ENCODE data around the gene KCNQ1OT1.

The KCNQ1OT1 gene

GRCh38 chr11:2594267-2594666 is 105.5 kb downstream of the KCNQ1OT1 start:
- no peak for DNase-seq (ENCODE audit: low spot score)

DNA sequence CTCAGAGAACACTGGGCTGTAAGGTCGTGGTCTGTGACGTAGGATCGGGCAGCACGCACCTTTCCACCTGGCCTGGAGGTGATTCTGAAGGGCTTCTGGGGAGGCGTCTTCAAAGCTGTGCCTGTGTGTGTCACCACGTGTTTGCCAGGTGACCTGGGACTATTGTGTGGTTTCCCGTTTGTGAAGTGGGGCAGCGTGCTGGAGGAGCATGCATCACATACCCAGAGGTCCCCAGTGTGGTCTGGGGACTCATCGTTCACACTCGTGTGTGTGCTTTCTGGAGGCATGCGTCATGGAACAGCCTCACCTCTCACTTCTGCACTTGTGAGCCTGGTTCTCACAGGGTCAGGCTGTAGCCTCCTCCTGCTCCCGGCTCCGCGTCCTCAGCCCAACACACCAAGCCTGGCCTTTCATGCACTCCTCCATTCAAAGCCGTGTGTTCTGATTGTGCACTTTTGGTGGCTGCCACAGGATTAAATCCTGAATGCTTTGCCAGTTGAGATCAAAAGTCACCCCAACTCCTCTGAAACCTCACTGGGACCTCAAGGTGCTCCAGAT is 106.3 kb downstream of the KCNQ1OT1 start:
- DNase-seq (ENCODE audit: low spot score): no peak

DNA sequence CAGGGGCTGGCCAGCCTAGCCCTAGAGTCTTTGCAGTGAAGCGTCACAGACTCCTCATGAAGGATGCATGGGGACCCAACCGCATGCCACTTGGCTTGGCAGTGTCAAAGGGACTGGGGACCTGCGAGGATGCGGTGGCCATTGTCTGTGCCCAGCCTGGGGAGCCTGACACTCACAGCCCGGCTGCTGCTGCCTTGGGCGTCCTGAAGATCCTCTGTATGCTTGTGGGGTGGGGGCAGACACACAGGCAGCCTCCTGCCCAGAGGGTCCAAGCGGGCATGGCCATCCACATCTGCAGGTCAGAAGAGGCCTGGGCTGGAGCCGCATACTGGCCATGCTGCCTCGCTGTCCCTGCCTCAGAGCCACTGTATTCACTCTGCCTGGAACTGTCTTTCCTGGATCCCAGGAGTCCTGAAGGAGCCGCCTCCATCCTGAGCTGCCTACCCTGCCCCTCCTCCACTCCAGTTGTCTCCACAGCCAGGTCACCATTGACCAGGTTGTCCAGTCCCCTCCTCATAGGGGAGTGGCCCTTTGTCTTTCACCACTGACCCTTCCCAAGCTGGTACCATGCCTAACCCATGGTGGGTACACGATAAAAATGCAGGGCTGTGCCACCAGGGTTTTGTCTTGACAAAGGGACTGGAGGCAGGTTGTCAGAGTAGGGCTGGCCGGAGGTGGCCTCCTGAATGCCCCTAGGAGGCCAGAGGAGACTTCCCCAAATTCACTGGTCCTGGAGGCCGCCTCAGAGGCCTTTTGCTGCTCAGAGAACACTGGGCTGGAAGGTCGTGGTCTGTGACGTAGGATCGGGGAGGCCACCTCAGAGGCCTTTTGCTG is 107.0 kb downstream of the KCNQ1OT1 start:
- peak; percentile 5 for DNase-seq (ENCODE audit: low spot score)

GRCh38 chr11:2591805-2592204 is 108.0 kb downstream of the KCNQ1OT1 start:
- peak; percentile 5 for DNase-seq (ENCODE audit: low spot score)

DNA sequence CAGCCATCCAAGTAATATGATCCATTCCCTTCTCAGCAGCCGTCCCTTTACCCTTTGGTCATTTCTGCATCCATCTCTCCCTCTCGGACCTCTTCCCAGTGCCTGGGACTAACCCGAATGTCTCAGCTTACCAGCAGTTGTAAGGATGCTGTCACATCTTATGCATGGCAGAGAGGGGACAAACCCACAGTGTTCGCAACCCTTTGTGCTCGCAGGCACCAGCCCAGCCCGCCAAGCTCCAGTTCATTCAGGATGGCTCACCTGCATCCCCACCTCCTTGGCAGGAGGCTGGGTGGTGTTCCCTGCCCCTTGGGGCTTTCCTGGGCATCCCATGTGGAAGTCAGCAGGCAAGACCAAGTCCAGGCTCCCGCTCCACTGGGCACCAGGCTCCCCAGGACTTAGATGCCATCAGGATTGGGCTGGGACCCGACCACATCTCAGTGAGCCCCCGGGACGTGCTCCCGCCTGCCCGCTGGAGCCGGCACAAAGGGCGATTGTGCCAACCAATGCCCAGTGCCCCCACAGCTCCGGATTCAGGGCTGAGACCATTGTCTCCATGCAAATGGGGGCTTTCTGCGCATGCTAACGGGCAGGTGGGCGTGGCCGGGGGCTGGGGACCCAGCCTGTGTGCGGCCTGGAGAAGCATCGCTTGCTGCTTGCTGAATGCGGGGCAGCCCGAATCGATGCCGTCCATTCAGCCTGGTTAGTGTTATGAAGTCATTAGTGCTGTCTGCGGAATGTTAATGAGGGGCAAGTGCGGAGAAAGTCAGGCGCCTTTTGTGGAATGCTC is 108.6 kb downstream of the KCNQ1OT1 start:
- DNase-seq (ENCODE audit: low spot score): peak; percentile 7

GRCh38 chr11:2590131-2590964 is 109.4 kb downstream of the KCNQ1OT1 start:
- peak; percentile 6 for DNase-seq (ENCODE audit: low spot score)

- peak; percentile 7 for DNase-seq (ENCODE audit: low spot score)
These were observed 110.3 kb downstream of the KCNQ1OT1 start for GRCh38 chr11:2589538-2589934.

DNA sequence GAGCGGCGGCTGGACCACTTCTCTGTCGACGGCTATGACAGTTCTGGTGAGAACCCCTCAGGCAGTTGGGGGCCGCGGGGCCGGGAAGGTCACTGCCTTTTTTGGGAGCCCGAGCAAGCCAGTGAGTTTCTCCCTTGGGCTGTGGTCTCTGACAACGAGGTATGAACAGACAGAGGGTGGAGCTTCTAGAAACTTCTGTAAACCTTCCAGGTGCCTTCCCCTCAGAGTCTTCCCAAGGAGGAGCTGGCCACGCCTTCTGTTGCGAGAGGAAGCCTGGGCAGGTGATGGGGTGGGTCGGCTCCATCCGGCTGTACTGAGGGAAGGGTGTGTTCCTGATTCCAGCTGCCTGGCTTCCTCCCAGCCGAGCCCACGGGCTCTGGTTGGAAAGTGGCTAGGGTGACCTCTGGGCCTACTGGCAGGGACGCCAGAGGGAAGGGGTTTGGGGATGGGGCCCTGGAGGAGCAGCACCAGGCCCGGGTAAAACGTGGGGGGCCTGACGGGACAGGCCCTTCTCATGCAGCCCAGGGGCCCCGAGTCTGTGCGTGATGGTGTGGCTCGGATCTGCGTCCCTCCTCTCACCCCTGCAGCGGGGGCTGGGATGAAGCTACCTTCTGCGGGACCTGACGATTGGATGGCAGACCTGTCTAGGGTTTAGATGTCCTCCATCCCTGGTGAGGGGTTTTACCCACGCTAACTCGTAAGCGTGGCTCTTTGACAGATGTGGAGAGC is 110.8 kb downstream of the KCNQ1OT1 start:
- DNase-seq (ENCODE audit: low spot score): no peak

DNA sequence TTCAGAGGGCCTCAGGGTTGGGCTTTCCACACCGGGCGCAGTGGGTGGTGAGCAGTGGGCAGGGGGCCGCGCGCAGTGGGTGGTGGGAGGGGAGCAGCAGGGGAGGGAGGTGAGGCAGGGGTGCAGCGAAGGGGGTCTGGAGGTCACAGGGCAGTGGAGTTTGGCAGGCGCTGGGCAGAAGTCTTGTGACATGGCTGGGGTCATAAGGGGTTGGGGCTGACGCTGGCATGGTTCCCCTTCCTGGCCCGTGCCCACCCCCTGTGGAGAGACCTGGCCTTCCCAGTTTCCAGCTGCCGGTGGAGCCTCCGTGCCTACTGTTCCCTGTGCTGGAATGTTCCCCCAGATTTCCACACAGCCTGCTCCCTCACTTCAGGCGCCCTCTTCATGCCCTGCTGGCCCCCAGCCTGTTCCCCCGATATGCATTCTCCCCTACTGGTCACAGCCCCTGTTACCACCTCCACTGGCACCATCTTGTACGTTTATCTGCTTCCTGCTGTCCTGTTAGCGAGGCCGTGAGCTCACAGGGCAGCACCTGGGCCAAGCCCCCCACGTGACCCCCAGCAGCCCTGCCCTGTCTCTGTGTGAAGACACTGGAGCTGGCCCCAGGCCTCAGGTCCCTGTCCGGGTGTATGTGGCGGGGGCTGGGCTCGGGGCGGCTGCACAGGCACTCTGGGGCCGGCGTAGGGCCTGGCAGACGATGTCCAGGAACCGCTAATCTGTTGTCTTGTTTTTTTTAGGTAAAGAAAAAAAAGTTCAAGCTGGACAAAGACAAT is 111.6 kb downstream of the KCNQ1OT1 start:
- no peak for DNase-seq (ENCODE audit: low spot score)

- peak; percentile 4 for DNase-seq (ENCODE audit: low spot score)
These were observed 112.5 kb downstream of the KCNQ1OT1 start for GRCh38 chr11:2587132-2587930.

DNA sequence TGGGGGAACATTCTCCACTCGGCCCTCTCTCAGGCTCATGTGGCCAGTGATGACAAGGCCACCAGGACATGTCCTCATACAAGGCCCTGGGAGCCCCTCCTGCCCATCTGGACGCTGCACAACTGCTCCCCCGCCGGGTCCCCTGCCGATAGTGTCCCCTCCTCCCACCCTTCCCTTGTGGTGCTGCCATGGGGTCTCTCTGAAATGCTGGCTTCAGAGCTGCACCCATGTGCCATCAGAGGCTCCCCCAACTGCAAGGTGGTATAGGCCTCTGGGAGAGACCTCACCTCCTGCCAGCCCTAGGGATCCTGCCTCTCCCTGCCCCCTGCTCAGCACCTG is 113.0 kb downstream of the KCNQ1OT1 start:
- DNase-seq (ENCODE audit: low spot score): peak; percentile 7

DNA sequence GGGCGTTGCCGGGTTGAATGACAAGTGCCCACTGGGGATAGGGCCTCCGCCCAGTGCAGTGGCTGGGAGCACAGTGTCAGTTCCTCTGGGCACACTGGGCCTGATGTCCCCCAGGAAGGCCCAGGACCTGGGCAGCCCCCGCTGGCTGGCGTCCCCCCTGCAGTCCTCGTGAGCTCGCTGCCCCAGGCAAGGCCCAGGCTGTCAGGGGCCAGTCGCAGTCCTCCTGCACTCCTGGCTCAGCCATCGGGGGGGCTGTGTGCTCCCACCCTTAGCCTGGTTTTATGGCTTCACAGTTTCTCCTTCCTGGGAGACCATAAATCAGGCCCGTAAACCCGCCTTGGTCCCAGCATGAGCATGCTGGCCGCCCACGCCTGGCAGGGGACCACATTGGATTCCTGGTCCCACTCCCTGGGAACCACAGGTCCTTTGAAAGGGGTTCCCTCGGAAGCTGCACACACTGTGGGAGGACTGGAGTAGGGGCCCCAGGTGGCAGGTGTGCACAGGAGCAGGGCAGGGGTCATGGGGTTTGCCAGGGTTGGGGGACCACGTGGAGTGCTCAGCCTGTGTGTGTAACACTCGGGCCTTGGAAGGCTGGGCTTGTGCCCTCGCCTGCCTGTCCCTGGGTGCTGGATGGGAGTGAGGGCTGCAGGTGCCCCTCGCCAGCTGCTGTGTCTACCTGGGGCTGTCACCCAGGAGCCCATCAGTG is 113.6 kb downstream of the KCNQ1OT1 start:
- DNase-seq (ENCODE audit: low spot score): no peak

GRCh38 chr11:2585566-2586086 is 114.2 kb downstream of the KCNQ1OT1 start:
- DNase-seq (ENCODE audit: low spot score): peak; percentile 4

DNA sequence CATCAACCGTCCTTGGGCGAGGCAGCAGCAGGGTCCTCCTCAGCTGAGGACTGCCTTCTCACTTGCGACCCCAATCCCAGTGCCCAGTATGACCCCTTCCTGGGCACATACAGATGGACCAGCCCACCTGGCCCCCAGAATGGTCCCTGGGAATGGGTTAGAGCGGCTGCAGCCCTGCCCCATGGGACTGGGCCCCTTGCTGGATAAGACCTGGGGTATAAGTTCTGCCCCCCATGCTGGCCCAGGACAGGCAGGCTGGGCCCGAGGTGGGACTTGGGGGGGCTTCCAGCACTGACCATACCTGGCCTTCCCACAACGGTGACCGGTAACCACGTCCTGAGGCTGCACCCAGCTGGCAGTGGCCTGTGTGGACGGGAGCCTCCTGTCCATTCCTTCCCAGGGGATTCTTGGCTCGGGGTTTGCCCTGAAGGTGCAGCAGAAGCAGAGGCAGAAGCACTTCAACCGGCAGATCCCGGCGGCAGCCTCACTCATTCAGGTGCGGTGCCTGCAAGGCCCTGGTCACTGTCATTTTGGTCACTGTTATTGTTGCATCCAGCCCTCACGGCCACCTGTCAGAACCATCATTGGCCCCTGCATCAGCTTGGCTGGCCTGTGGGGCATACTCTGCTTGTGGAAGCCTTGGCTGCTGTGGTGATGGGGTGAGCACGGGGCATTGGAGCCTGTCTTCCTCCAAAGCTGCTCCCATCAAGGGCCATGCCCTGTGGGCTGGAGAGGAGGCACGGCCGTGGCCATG is 114.8 kb downstream of the KCNQ1OT1 start:
- peak; percentile 2 for DNase-seq (ENCODE audit: low spot score)

- no peak for DNase-seq (ENCODE audit: low spot score)
These were observed 115.4 kb downstream of the KCNQ1OT1 start for GRCh38 chr11:2584434-2584811.

- DNase-seq (ENCODE audit: low spot score): no peak
These were observed 116.2 kb downstream of the KCNQ1OT1 start for GRCh38 chr11:2583605-2583958.

DNA sequence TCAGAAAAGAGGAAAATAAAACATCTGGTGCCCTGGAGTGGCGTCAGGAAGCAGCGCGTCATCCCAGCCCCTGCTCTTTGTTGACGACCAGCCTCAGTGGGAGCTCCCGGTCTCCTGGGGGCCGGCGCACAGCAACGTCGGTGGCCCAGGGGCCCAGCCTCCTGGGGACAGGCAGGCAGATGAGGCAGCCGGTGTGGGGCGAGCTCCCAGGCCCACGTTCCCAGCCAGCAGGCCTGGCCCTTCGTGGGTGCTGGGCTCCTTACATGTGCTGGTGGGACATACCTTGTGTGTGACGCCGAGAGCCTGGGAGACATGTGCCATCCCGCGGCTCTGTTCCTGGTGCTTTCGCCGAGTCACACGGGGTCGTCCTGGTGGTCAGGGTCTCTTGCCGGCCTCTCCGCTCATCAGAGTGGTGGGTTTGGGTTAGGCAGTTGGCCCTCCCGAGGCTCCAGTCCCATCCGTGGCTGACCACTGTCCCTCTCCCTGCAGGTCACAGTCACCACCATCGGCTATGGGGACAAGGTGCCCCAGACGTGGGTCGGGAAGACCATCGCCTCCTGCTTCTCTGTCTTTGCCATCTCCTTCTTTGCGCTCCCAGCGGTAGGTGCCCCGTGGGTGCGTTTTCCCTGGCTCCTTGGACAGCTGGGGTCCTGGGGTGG is 116.7 kb downstream of the KCNQ1OT1 start:
- no peak for DNase-seq (ENCODE audit: low spot score)

Data from AG08396 (cell line).